Stimulated activated CD8-positive, alpha-beta memory T cell treated with anti-CD3 and anti-CD28 coated beads, Interleukin-7, amount 100 ng/mL, for 24 hours (primary cell): ENCODE measurements around the gene MYCBP2.
"Not testable (repeated sequence)": the region's sequence is repeated elsewhere in the genome, so short reads cannot be mapped to it uniquely, and the experiment has no call there.

Experiments used
- DNase-seq: peaks from one replicate; pipeline ENCODE4 v3.0.0-alpha.2; 2020; ENCODE audit warnings: low read depth

The MYCBP2 gene

GRCh38 chr13:77326905-77327604, at the start of gene MYCBP2:
Gene MYCBP2 (minus strand): TSS chr13:77327094. CDS start chr13:77326775, 319 bp downstream.
- DNase-seq = peak; percentile 96

DNA sequence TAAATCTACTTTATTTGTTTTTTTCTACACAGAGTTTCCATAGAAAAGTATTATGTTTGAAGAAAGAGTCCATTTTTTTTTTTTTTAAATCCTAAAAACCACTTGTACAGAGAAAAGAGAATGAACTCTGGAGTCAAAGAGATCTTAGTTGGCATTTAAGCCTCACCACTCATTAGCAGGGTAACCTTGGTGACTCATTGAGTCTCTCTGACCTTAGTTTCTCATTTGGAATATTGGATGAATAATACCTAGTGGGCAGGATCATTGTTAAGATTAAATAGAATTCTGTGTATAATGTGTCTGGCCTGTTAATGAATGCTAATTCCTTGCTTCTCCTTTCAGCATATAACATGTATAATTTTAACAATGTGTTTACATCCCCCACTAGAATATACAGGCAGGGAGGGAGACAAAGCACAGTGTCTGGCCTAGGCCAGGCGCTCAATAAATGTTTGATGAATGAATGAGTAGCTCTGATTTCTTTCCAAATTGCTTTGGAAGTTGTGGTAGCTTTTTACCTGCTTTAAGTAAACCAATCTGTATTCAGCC, 48.7 kb upstream of the MYCBP2 start:
- DNase-seq = no peak

DNA sequence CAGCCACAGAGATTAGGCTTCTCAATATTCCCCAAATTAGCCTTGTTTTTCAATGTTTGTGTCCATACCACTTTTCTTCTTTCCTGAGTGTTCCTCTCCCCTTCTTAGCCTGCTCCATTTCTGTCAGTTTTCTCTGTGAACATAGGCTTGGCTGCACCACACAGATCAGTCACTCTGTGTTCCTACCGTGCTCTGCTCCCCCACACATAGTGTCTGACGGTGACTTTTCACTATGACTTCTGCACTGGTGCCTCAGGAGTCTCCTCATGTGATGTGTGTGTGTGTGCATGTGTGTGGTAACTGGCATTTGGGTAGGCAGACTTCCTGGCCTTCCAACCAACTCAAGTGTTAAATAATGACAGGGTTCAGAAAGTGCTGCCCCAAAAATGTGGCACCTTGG, 47.9 kb upstream of the MYCBP2 start:
- DNase-seq = no peak

DNA sequence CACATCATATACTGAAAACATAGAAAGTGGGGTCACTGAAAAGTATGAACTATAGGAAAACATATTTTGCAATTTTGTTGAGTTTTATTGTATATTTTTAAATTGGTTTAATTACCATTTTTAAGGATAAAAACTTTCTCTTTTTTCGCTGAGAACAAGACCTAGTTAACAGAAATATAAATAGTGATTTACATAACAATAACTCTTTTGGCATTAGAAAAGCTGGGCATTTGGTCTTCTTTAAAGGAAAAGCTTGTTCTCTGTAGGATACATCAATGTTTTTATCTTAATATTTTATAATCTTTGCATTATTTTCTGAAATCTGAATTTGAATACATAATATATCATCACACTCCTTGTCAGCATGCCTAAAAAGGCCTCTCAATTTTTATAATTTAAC, 47.4 kb upstream of the MYCBP2 start:
- no peak for DNase-seq

GRCh38 chr13:77373502-77373901, 46.6 kb upstream of the MYCBP2 start:
- no peak for DNase-seq

- no peak for DNase-seq
These were observed 45.4 kb upstream of the MYCBP2 start for GRCh38 chr13:77372275-77372674.

- no peak for DNase-seq
These were observed 44.0 kb upstream of the MYCBP2 start for GRCh38 chr13:77370888-77371287.

- no peak for DNase-seq
These were observed 35.3 kb upstream of the MYCBP2 start for GRCh38 chr13:77362166-77362565.

DNA sequence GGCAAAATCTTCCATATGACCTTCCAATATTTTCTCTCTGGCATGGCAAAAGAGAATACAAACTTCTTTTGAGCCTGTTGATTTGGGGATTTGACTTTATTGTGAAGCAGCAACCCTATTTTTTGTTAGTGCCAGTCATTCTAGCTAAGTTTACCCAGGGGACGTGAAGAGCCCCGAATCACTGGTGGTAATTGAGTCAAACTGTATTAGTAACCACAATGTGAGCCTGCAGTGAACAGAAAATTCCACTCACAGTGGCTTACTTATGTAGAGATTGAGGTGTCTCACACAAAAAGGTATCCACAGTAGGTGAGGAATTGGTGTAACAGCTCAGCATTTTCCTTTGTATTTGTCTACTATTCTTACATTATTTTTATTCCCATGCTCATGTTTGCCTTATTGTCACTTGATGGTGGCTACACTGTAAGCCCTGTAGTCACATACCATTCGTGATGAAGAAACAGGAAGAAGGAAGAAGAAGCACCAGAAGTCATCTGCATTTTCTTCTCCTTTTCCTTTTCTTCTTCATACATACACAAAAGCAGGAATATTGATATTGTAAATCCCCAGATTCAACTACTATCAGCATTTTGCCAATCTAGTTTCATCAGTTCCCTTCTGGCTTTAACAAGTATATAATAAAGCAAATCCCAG, 33.3 kb upstream of the MYCBP2 start:
- no peak for DNase-seq

DNA sequence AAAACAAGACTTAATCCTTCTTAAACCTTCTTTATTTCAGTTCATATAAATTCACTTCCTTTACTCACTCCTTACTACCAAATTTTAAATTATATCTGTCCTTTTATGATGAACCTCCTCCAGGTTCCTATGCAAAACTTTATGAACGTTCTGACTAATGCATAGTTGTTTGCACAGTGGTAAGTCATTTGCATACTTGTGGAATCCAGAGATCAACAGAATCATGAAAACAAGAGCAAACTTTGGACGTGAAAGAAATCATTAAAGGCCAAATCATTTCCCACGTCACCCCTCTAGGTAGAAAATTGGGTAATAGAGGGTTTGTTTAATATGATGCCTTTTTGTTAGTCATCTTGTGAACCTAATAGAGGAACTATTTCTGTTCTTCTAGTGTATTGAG, 32.3 kb upstream of the MYCBP2 start:
- no peak for DNase-seq

DNA sequence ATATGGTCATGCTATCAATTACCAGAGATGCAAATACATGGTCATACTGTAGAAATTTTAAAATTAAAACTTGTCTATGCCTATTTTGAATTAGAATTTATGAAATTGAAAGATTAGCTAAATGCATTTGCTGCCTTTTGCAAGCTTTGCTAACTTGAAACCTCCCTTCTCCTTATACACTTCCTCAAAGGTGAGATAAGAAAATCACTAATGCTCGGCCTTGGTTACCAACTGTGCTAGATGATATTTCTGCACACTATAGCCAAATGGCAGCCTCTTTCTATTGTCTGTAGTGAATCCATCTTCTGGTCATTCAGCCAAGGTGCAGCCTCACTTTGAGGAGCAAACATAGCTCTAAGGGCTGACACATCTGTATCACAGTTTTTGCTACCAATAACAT, 31.1 kb upstream of the MYCBP2 start:
- no peak for DNase-seq

GRCh38 chr13:77356155-77356554, 29.3 kb upstream of the MYCBP2 start:
- no peak for DNase-seq

GRCh38 chr13:77353995-77354394, 27.1 kb upstream of the MYCBP2 start:
- no peak for DNase-seq

DNA sequence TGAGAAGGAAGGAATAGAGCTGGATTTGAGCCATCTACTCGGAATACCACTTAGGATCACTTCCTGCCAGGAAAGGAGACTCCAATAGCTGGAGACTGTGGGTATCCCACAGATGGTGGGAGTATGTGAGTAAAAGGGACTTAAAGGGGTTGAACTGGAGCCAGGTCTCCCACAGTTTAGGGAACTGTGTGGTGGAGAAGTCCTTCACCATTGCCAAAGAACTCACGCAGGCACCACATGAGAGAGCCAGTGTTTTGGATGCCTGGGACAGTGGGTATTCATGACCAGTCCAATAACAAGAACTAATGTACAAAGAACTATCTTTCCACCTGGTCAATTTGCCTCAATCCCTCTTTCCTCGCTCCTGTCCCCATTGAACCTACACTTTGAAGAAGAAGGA, 24.4 kb upstream of the MYCBP2 start:
- DNase-seq = no peak

GRCh38 chr13:77350811-77351210, 23.9 kb upstream of the MYCBP2 start:
- no peak for DNase-seq

DNA sequence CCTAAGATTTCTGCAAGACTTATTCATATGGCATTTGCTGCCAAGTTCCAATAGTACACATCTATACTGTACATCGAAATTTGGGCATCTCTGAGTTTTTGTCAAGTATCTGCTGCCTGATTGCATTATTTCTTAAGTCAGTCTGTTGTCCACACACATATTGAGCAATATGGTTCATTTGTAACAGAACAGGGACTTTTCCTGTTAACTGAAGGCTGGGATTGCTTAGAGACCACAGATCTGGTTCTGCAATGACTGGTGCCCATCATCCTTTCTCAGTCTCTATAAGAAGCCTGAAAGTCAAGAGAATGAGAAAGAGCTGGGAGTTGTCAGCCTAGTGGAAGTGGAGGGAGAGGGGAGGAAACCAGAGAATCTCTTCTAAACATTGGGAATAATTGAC, 22.5 kb upstream of the MYCBP2 start:
- no peak for DNase-seq

DNA sequence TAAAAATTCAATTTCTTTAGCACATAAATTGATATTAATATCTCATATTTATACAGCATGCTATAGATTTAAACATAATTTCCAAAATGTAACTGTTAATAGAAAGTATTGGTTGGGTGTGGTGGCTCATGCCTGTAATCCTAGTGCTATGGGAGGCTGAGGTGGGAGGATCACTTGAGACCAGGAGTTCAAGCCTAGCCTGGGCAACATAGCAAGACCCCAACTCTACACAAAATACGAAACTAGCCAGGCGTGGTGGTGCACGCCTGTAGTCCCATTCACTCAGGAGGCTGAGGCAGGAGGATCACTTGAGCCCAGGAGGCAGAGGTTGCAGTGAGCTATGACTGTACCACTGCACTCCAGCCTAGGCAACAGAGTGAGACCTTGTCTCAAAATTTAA, 20.5 kb upstream of the MYCBP2 start:
- not testable (repeated sequence) for DNase-seq

DNA sequence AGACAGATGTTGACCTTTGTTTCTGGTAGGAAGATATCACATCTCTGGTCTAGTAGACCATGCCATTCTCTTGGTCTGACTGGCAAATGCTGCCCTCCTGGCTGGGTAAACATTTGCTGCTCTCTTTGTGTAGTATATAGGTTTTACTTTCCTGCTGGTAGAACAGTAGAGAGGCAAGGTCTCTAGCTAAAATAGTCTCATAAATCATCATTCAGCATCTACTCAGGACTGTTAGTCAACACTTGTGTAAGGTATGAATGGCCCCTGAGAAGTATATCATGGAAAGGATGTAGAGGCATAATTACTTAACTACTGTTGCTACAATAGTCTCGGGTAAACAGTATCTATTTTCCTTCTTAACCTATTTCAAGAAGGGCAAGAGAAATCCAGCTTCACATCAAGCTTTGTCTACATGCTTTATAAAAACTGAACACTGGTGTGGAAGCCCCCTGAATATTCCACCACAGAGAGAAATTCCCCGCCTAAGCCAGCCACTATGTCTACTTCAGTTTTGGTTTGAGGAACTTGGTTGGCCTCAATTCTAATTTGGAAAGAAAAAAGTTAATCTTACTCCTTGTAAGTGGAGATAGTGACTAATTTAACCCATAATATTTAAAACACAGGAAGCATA, 18.4 kb upstream of the MYCBP2 start:
- DNase-seq = no peak

- DNase-seq = no peak
These were observed 16.9 kb upstream of the MYCBP2 start for GRCh38 chr13:77343841-77344240.

DNA sequence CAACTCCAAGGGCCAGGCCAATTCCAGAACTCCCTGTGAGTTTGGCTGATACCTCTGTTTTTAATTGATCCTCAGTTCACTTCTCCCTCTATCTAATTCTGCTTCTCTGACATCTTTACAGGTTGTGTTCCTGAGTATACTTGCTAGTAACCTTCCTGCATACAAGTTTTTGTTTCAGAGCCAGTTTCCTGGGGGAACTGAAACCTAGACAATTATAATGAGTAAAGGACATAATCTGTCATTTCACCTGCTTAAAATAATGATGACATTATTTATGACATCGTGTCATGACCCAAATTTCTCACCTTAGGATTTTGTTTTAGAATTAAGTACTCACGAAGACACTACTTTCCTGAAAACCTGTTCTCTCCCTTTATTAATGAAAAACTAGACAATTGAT, 12.5 kb upstream of the MYCBP2 start:
- DNase-seq = no peak

GRCh38 chr13:77338961-77339401, 12.1 kb upstream of the MYCBP2 start:
- no peak for DNase-seq

DNA sequence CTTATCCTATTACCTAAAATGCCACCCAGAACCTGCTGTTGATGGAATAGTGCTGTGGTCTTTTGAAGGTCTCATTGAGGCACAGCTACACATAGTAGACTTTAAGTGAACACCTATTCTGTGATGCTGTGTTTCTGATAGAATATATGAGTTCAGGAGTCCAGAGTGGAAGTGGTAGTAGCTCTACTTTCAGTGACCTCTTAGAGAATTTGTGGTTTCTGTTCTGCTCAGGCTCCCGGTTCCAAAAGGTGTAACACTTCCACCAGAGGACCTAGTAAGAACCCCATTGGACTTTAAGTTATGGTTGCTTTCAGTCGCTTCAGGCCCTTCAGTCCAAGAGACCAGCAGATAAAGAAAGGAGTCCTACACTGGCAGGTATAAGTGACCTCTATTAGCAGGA, 11.4 kb upstream of the MYCBP2 start:
- no peak for DNase-seq

GRCh38 chr13:77337159-77337558, 10.3 kb upstream of the MYCBP2 start:
- DNase-seq = no peak
